Osteoblast (primary cell): ENCODE data around the gene NOS1. TPM values are rescaled to one million over a fixed set of nuclear protein-coding genes. Genes with fewer than 3 reads are reported as not detected.
"Not testable (repeated sequence)": the region's sequence is repeated elsewhere in the genome, so short reads cannot be mapped to it uniquely, and the experiment has no call there.

Experiments used
- DNase-seq: peaks from one replicate; pipeline ENCODE4 v3.0.0; 2011; ENCODE audit warnings: low spot score, mixed read lengths; ENCODE audit not compliant: insufficient read length; ENCODE audit errors: missing footprints
- H2AFZ ChIP-seq: 2 replicates; pipeline ENCODE4 v1.6.0; 2011; ENCODE audit warnings: mild to moderate bottlenecking, low read length
- H3K27ac ChIP-seq: 2 replicates; pipeline ENCODE4 v1.5.1; 2011; ENCODE audit warnings: mild to moderate bottlenecking, low read depth, low read length, moderate library complexity
- H3K27me3 ChIP-seq: 2 replicates; pipeline ENCODE4 v1.6.0; 2012; ENCODE audit warnings: mild to moderate bottlenecking, control low read depth, inconsistent platforms, low read length, moderate library complexity; ENCODE audit not compliant: insufficient read depth
- H3K36me3 ChIP-seq: 2 replicates; pipeline ENCODE4 v1.5.1; 2011; ENCODE audit warnings: mild to moderate bottlenecking, low read length, control low read depth, moderate library complexity; ENCODE audit not compliant: insufficient read depth
- H3K4me1 ChIP-seq: 2 replicates; pipeline ENCODE4 v1.5.1; 2011; ENCODE audit warnings: mild to moderate bottlenecking, low read length, control low read depth, moderate library complexity; ENCODE audit not compliant: insufficient read depth
- H3K4me2 ChIP-seq: 2 replicates; pipeline ENCODE4 v1.6.0; 2011; ENCODE audit warnings: mild to moderate bottlenecking, low read length; ENCODE audit not compliant: insufficient read depth
- H3K4me3 ChIP-seq: fragments of 200-600 bp; sonication (generic); 3 replicates; pipeline ENCODE4 v1.5.1; 2012; ENCODE audit warnings: mild to moderate bottlenecking, low read length, inconsistent platforms; ENCODE audit not compliant: insufficient read depth
- H3K79me2 ChIP-seq: 2 replicates; pipeline ENCODE4 v1.6.0; 2012; ENCODE audit warnings: mild to moderate bottlenecking, low read length, control low read depth, inconsistent platforms; ENCODE audit not compliant: insufficient read depth
- H3K9me3 ChIP-seq: 2 replicates; pipeline ENCODE4 v1.5.1; 2011; ENCODE audit warnings: low read depth, low read length, control low read depth
- H4K20me1 ChIP-seq: 2 replicates; pipeline ENCODE4 v1.6.0; 2012; ENCODE audit warnings: mild to moderate bottlenecking, low read length, control low read depth; ENCODE audit not compliant: insufficient read depth
- total RNA-seq: library from RNA; depleted of rRNA; stranded (reverse); fragments of >200 nt; gene quantifications from 2 replicates; pipeline ENCODE4 v1.2.3, GENCODE V29; 2012
- TF ChIP-seq, protein P1 (sequence below): IDR thresholded peaks from 2 replicates; pipeline ENCODE4 v1.5.1; 2011; ENCODE audit warnings: mild to moderate bottlenecking, low read depth, low read length, moderate library complexity; ENCODE audit errors: extremely low read depth

Gene NOS1
- total RNA-seq, 1 donor = not detected

DNA sequence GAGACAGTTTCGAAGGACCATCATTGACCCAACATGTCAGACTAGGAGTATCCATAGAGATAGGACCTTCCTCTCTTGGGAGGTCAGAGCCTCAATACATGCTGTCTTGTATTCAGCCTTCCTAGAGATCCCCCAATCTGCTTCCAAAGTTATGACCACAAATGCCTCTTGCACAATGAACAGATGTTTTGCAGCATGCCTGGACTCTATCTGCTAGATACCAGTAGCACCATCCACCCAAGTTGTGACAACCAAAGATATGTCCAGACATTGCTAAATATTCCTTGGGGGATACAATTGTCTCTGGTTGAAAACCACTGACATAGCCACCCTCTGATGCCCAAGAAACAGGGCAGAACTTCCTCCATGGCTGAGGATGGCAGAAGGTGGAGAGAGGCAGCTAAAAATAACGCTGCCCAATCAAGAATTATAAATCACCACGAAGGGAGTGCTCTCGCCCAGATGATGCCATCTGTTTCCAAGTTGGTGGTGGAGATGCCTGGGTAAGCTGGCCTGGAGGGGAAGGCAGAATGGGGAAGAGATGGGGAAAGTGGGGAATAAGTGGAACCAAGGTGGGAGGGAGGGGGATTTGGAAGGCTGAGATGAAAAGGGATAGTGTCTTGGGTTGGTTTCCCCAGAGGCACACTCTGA, 42.9 kb upstream of the NOS1 start:
- no peak for DNase-seq
- TF ChIP-seq, protein P1, sequence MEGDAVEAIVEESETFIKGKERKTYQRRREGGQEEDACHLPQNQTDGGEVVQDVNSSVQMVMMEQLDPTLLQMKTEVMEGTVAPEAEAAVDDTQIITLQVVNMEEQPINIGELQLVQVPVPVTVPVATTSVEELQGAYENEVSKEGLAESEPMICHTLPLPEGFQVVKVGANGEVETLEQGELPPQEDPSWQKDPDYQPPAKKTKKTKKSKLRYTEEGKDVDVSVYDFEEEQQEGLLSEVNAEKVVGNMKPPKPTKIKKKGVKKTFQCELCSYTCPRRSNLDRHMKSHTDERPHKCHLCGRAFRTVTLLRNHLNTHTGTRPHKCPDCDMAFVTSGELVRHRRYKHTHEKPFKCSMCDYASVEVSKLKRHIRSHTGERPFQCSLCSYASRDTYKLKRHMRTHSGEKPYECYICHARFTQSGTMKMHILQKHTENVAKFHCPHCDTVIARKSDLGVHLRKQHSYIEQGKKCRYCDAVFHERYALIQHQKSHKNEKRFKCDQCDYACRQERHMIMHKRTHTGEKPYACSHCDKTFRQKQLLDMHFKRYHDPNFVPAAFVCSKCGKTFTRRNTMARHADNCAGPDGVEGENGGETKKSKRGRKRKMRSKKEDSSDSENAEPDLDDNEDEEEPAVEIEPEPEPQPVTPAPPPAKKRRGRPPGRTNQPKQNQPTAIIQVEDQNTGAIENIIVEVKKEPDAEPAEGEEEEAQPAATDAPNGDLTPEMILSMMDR = no peak
- H3K27ac ChIP-seq = no peak overlapping the region
- no peak overlapping the region for H3K4me2 ChIP-seq
- no peaks in the 10 kb centered on the region for H3K36me3 ChIP-seq
- no peaks in the 10 kb centered on the region for H3K79me2 ChIP-seq
- no peaks in the 10 kb centered on the region for H3K9me3 ChIP-seq
- no peaks in the 10 kb centered on the region for H3K4me1 ChIP-seq
- H3K4me3 ChIP-seq = no peak overlapping the region
- H3K27me3 ChIP-seq = no peaks in the 10 kb centered on the region
- H2AFZ ChIP-seq = no peak overlapping the region
- no peaks in the 10 kb centered on the region for H4K20me1 ChIP-seq

DNA sequence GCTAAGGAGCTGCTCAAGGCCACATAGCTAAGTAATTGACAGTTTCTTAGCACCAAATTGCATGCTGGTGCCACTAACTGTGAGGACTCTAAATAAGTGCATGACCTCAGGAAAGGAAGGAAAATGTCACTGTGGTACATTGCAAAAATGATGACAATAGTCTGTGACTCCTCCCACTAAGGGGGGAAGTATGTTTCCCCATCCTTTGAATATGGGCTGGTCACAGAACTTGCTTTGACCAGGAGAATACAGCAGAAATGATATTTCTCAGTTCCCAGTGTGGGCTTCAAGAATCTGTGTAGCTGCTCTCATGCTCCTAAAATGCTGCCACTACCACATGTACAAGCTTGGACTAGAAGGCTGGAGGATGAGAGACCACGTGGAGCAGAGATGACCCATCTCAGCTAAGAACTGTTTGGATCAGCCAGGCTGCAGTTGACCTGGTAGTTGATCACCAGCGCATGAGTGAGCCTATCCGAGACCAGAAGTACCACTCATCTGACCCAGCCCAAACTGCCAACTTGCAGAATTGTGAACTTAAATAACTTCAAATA, 42.2 kb upstream of the NOS1 start:
- Histone ChIP-seq H4K20me1 (no peaks in the 10 kb centered on the region), H3K27ac (no peak overlapping the region), H3K27me3 (no peaks in the 10 kb centered on the region), H3K9me3 (no peaks in the 10 kb centered on the region), H2AFZ (no peak overlapping the region), H3K4me1 (no peaks in the 10 kb centered on the region), H3K36me3 (no peaks in the 10 kb centered on the region), H3K79me2 (no peaks in the 10 kb centered on the region), H3K4me2 (no peak overlapping the region), H3K4me3 (no peak overlapping the region)
- TF ChIP-seq, protein P1 = no peak
- no peak for DNase-seq

DNA sequence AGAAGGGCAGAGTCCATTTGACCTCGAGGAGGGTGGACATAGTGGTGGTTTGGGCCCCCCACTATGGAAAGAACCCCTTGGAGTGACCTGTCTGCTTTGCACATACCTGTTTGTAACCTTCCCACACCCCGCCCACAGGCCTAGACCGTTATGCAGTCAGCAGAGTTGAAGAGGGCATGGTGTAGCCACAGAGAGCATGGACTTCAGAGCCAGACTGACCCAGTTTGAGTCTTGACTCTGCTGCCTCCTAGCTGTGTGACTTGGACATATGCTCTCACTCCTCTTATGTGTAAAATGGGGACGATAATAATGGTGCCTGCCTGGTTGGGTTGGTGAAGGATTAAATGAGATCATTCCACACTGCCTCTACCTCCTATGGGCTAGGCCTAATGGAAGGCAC, 40.9 kb upstream of the NOS1 start:
- Histone ChIP-seq H3K27me3 (no peaks in the 10 kb centered on the region), H3K36me3 (no peaks in the 10 kb centered on the region), H2AFZ (no peak overlapping the region), H3K4me1 (no peaks in the 10 kb centered on the region), H3K4me2 (no peak overlapping the region), H3K27ac (no peak overlapping the region), H3K79me2 (no peaks in the 10 kb centered on the region), H3K9me3 (no peaks in the 10 kb centered on the region), H3K4me3 (no peak overlapping the region), H4K20me1 (no peaks in the 10 kb centered on the region)
- TF ChIP-seq, protein P1 = no peak
- DNase-seq = no peak

DNA sequence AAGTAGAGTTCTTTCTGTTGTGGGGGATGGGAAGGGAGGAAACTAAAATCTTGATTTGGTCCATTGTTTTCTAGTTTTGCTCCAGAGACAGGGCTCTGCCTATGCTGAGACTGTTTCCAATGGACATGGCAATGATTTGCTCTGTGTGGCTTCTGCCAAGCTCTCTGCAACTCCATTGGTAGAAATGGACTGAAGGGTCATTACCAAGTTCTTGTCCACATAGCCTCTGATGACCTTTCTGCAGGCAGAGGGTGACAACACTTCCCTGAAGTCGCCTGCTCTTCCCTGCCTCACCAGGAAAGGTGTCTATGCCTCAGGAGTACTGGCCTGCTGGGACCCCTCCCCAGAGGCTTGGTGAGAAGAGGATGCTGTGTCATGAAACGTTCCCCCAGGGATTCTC, 39.5 kb upstream of the NOS1 start:
- Histone ChIP-seq H3K4me3 (no peak overlapping the region), H3K79me2 (no peaks in the 10 kb centered on the region), H3K4me1 (no peaks in the 10 kb centered on the region), H3K9me3 (no peaks in the 10 kb centered on the region), H2AFZ (no peak overlapping the region), H3K4me2 (no peak overlapping the region), H3K27ac (no peak overlapping the region), H3K36me3 (no peaks in the 10 kb centered on the region), H4K20me1 (no peaks in the 10 kb centered on the region), H3K27me3 (no peaks in the 10 kb centered on the region)
- TF ChIP-seq, protein P1 = no peak
- DNase-seq = no peak

DNA sequence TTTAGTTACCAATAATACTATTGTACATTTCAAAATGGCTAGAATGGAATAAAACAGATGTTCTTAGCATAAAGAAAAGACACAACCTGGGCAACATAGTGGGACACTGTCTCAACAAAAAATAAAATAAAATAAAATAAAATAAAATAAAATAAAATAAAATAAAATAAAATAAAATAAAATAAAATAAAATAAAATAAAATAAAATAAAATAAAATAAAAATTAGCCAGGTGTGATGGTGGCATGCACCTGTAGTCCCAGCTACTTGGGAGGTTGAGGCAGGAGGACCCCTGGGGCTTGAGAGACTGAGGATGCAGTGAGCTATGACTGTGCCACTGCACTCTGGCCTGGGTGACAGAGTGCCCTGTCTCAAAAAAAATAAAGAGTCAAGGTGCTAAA, 37.1 kb upstream of the NOS1 start:
- H3K27ac ChIP-seq, H4K20me1 ChIP-seq, H3K4me1 ChIP-seq, H3K79me2 ChIP-seq, H3K4me2 ChIP-seq, H3K27me3 ChIP-seq, H3K36me3 ChIP-seq, DNase-seq, H2AFZ ChIP-seq, H3K4me3 ChIP-seq, H3K9me3 ChIP-seq: not testable (repeated sequence)
